Endothelial cell of umbilical vein (primary cell): ENCODE measurements around the gene MYMX. TPM values are rescaled to one million over a fixed set of nuclear protein-coding genes. Genes with fewer than 3 reads are reported as not detected.

Source experiments
- BruUV-seq: library from RNA; stranded (reverse); fragments of 400-500 nt; replicated peaks from 2 replicates; lab custom pipeline; 2021; lab: Mats Ljungman, UMichigan
- CTCF ChIA-PET: fragments of 300-600, 350-600 bp; sonication (Branson Sonifier 250); formaldehyde crosslinking; loops from one replicate; lab custom pipeline; 2021; ENCODE audit warnings: antibody characterized with exemption, inconsistent platforms; lab: Charles Lee
- POLR2A ChIA-PET: fragments of 300-600, 350-600 bp; sonication (Branson Sonifier 250); formaldehyde crosslinking; loops from one replicate; lab custom pipeline; 2021; ENCODE audit warnings: antibody characterized with exemption, inconsistent platforms; lab: Charles Lee
- DNase-seq: peaks from one replicate; pipeline ENCODE4 v3.0.0-alpha.2; 2011; ENCODE audit warnings: low read depth, low spot score
- FAIRE-seq: peaks from 2 replicates; lab custom pipeline; 2011; peaks lifted over from hg19 to GRCh38; lab: Jason Lieb, UNC
- H2AFZ ChIP-seq: 2 replicates; pipeline ENCODE4 v1.6.0; 2012; ENCODE audit warnings: low read depth, low read length, control low read depth, inconsistent platforms
- H3K27ac ChIP-seq: 2 replicates; pipeline ENCODE4 v1.5.1; 2011; ENCODE audit warnings: low read depth, mild to moderate bottlenecking, control low read depth, low read length, moderate library complexity; ENCODE audit not compliant: insufficient read depth
- H3K27me3 ChIP-seq, 2 experiments: 2 replicates each; pipeline versions ENCODE4 v1.6.0 to v1.6.1; 2011; ENCODE audit warnings: low read length in 2 of 2, mixed read lengths in 1 of 2; ENCODE audit not compliant: control insufficient read depth in 2 of 2, insufficient read depth in 2 of 2
- H3K36me3 ChIP-seq, 2 experiments: 2 replicates in 1 of 2; 3 replicates in 1 of 2; pipeline ENCODE4 v1.5.1; 2011; ENCODE audit warnings: low read length in 2 of 2, mild to moderate bottlenecking in 1 of 2, moderate library complexity in 1 of 2; ENCODE audit not compliant: control insufficient read depth in 2 of 2, insufficient read depth in 2 of 2; ENCODE audit errors: extremely low read depth in 1 of 2
- H3K4me1 ChIP-seq: 3 replicates; pipeline ENCODE4 v1.5.1; 2011; ENCODE audit warnings: mild to moderate bottlenecking, low read length; ENCODE audit not compliant: control insufficient read depth, insufficient read depth; ENCODE audit errors: extremely low read depth
- H3K4me2 ChIP-seq: 2 replicates; pipeline ENCODE4 v1.6.1; 2011; ENCODE audit warnings: low read length, control low read depth, mixed read lengths; ENCODE audit not compliant: insufficient read depth
- H3K4me3 ChIP-seq, 3 experiments: fragments of 200-600 bp in 1 of 3; sonication (generic), shearing (Covaris generic) in 1 of 3; replicated peaks in 1 of 3; 2 replicates each; pipeline ENCODE4 v1.5.1; 2011 to 2016; ENCODE audit warnings: control low read depth in 3 of 3, low read length in 3 of 3, mild to moderate bottlenecking in 2 of 3, inconsistent platforms in 1 of 3, low read depth in 1 of 3, moderate library complexity in 1 of 3; ENCODE audit not compliant: insufficient read depth in 1 of 3
- H3K79me2 ChIP-seq: 2 replicates; pipeline ENCODE4 v1.6.0; 2012; ENCODE audit warnings: low read length, inconsistent platforms; ENCODE audit not compliant: control insufficient read depth, insufficient read depth
- H3K9ac ChIP-seq: replicated peaks from 2 replicates; pipeline ENCODE3; 2011; ENCODE audit warnings: low read length, control low read depth; ENCODE audit not compliant: insufficient read depth; ENCODE audit errors: extremely low read depth
- H3K9me1 ChIP-seq: replicated peaks from 3 replicates; pipeline ENCODE4 v1.6.0; 2011; ENCODE audit warnings: mild to moderate bottlenecking, low read length; ENCODE audit not compliant: control insufficient read depth, insufficient read depth; ENCODE audit errors: extremely low read depth
- H3K9me3 ChIP-seq: replicated peaks from 2 replicates; pipeline ENCODE4 v1.5.1; 2012; ENCODE audit warnings: low read length, inconsistent platforms; ENCODE audit not compliant: control insufficient read depth, insufficient read depth
- H4K20me1 ChIP-seq: replicated peaks from 2 replicates; pipeline ENCODE3; 2011; ENCODE audit warnings: mild to moderate bottlenecking, low read length; ENCODE audit not compliant: control insufficient read depth, insufficient read depth; ENCODE audit errors: extremely low read depth
- JUN ChIP-seq: IDR thresholded peaks from 2 replicates; pipeline ENCODE4 v1.6.1; 2011; ENCODE audit warnings: borderline replicate concordance, low read depth; ENCODE audit not compliant: insufficient read length, insufficient read depth
- dilution Hi-C: fragments of 300-500 bp; cut with MboI; formaldehyde crosslinking; loops from one replicate; pipeline ENCODE4 v1.15.0; 2019; ENCODE audit warnings: low sequenced_read_pairs; ENCODE audit not compliant: extremely low pct_ligation_motif_present
- intact Hi-C: fragments of 100-400 bp; cut with micrococcal nuclease; formaldehyde crosslinking; loops from one replicate; pipeline ENCODE4 v1.10.0; 2022
- polyA plus RNA-seq, 4 experiments: library from polyadenylated mRNA; depleted of rRNA in 3 of 4; stranded (reverse) in 3 of 4; unstranded in 1 of 4; fragments of >200 nt; gene quantifications; 2 replicates each; pipeline versions ENCODE4 v1.2.1 to v1.2.3, GENCODE V29; 2011 to 2012; ENCODE audit warnings: missing spikeins in 1 of 4
- total RNA-seq: library from RNA; stranded (reverse); gene quantifications from 2 replicates; pipeline ENCODE4 v1.2.3, GENCODE V29; 2021
- TF ChIP-seq, protein P1 (sequence below), 2 donors: IDR thresholded peaks; 1 replicate in 1 of 2; 2 replicates in 1 of 2; pipeline ENCODE4 v1.5.1; 2011; ENCODE audit warnings: low read length in 2 of 2, mild to moderate bottlenecking in 2 of 2, moderate library complexity in 2 of 2, control low read depth in 1 of 2, inconsistent platforms in 1 of 2, low read depth in 1 of 2; ENCODE audit not compliant: insufficient read depth in 1 of 2; ENCODE audit errors: extremely low read depth in 1 of 2

Gene MYMX
- total and polyA plus RNA-seq, 2 donors (not counting 3 experiments of a cell fraction or from before 2014, with no cell fraction given), result 0.18 TPM; not detected in 1

DNA sequence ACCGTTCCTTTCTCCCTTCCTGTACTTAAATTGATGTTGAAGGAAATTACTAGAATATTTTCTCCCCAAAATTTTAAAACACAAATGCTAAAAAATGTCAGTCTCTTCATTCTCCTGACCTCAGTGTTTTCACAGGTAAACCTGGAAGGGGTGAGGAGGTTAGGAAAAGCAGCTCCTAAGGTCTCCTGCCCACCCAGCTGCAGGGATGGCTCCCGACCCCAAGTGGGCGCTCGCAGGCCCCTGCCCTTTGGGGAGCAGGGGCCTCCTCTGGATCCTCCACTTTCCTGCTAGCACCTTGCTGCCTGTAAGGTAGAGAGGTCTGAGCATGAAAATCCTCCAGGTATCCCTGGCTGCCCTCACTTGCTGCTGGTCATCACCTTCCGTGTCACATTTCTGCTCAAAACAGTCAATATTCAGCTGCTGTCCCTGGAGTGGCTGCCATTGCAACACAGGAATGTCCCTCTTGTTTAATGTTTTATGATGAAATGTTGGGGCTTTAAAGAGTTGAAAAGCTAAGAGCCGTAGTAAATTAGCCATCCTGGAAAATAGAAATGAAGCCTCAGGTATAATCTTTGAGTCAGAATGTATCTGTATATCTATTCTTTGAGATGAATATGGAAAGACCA, 19.3 kb downstream of the MYMX start:
- FAIRE-seq (peak; percentile 70), DNase-seq (no peak)
- Histone ChIP-seq H3K4me2 (no peak overlapping the region), H3K4me1 (peaks cover 41% of the 10 kb centered on the region), H3K9me3 (no peaks in the 10 kb centered on the region), H3K27ac (no peak overlapping the region), H3K27me3 (no peaks in the 10 kb centered on the region), H3K4me3 (no peak overlapping the region), H3K79me2 (no peaks in the 10 kb centered on the region), H4K20me1 (no peaks in the 10 kb centered on the region), H3K9ac (no peak overlapping the region), H3K36me3 (peaks cover 16 to 26% of the 10 kb centered on the region in 2 experiments), H2AFZ (no peak overlapping the region), H3K9me1 (no peaks in the 10 kb centered on the region)
- no TSS peak for BruUV-seq
- TF ChIP-seq, protein P1, sequence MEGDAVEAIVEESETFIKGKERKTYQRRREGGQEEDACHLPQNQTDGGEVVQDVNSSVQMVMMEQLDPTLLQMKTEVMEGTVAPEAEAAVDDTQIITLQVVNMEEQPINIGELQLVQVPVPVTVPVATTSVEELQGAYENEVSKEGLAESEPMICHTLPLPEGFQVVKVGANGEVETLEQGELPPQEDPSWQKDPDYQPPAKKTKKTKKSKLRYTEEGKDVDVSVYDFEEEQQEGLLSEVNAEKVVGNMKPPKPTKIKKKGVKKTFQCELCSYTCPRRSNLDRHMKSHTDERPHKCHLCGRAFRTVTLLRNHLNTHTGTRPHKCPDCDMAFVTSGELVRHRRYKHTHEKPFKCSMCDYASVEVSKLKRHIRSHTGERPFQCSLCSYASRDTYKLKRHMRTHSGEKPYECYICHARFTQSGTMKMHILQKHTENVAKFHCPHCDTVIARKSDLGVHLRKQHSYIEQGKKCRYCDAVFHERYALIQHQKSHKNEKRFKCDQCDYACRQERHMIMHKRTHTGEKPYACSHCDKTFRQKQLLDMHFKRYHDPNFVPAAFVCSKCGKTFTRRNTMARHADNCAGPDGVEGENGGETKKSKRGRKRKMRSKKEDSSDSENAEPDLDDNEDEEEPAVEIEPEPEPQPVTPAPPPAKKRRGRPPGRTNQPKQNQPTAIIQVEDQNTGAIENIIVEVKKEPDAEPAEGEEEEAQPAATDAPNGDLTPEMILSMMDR (IDR thresholded peaks at IDR 0.05; ENCODE audit: extremely low read depth in 1 of 2, insufficient read depth in 1 of 2, low read depth in 1 of 2, low read length in 2 of 2), result no peak
- no peak for TF ChIP-seq JUN
- dilution Hi-C loops, result loop anchor here (10.0 kb wide), 1 partner anchor 131 kb away; no protein-coding TSS in a partner anchor
- intact Hi-C loops, result no loop called here
- ChIA-PET POLR2A (interaction anchor here (1.0 to 1.1 kb wide), 2 partner anchors 11 to 12 kb away, joined by 4 read pairs; partner anchors contain the start of gene HSP90AB1), CTCF (interaction anchor here (3.9 to 7.2 kb wide), 2 partner anchors 12 to 61 kb away, joined by 55 to 148 read pairs; partner anchors contain the start of gene SLC29A1)
